ENCODE measurements around the gene PGM2L1.
A peak's percentile ranks its signal among the peaks of the same experiment; 100 is the strongest.

Gene PGM2L1

GRCh38 chr11:74366576-74366975, 31.7 kb downstream of the PGM2L1 start:
- TF ChIP-seq TCF12 (IDR thresholded peaks at IDR 0.05; ENCODE audit: low read depth): no peak
- TF ChIP-seq EGR1 (IDR thresholded peaks at IDR 0.05): no peak
- TF ChIP-seq TEAD4 (IDR thresholded peaks at IDR 0.05): peak; percentile 37; the same call in 1 of the 2 replicates
- TF ChIP-seq EP300 (IDR thresholded peaks at IDR 0.05; ENCODE audit: borderline replicate concordance): no peak
- TF ChIP-seq YY1 (IDR thresholded peaks at IDR 0.05; ENCODE audit: low read depth): no peak
- TF ChIP-seq NFIC (IDR thresholded peaks at IDR 0.05): no peak

GRCh38 chr11:74357449-74357848, 40.8 kb downstream of the PGM2L1 start:
- TF ChIP-seq CEBPB (IDR thresholded peaks at IDR 0.05) (no peak), TEAD4 (IDR thresholded peaks at IDR 0.05) (no peak), CREB1 (IDR thresholded peaks at IDR 0.05; ENCODE audit: low read depth) (no peak), EP300 (IDR thresholded peaks at IDR 0.05; ENCODE audit: borderline replicate concordance) (no peak), RAD21 (IDR thresholded peaks at IDR 0.05; ENCODE audit: low read depth) (no peak), FOXM1 (IDR thresholded peaks at IDR 0.05; ENCODE audit: borderline replicate concordance, low read depth) (no peak), MAX (IDR thresholded peaks at IDR 0.05) (no peak), EGR1 (IDR thresholded peaks at IDR 0.05) (no peak), YY1 (IDR thresholded peaks at IDR 0.05; ENCODE audit: low read depth) (no peak), TAF1 (IDR thresholded peaks at IDR 0.05; ENCODE audit: low read depth) (no peak), TCF12 (IDR thresholded peaks at IDR 0.05; ENCODE audit: low read depth) (no peak), USF1 (IDR thresholded peaks at IDR 0.05) (no peak), ZBTB7A (IDR thresholded peaks at IDR 0.05; ENCODE audit: low read depth) (no peak), REST (IDR thresholded peaks at IDR 0.05; ENCODE audit: low read depth) (no peak), NFIC (IDR thresholded peaks at IDR 0.05) (no peak)

GRCh38 chr11:74355626-74356025, 42.6 kb downstream of the PGM2L1 start:
- TF ChIP-seq REST (IDR thresholded peaks at IDR 0.05; ENCODE audit: low read depth) (no peak), USF1 (IDR thresholded peaks at IDR 0.05) (no peak), CEBPB (IDR thresholded peaks at IDR 0.05) (no peak), EGR1 (IDR thresholded peaks at IDR 0.05) (no peak), NFIC (IDR thresholded peaks at IDR 0.05) (no peak), ZBTB7A (IDR thresholded peaks at IDR 0.05; ENCODE audit: low read depth) (no peak), TEAD4 (IDR thresholded peaks at IDR 0.05) (no peak), TAF1 (IDR thresholded peaks at IDR 0.05; ENCODE audit: low read depth) (no peak), YY1 (IDR thresholded peaks at IDR 0.05; ENCODE audit: low read depth) (no peak), FOXM1 (IDR thresholded peaks at IDR 0.05; ENCODE audit: borderline replicate concordance, low read depth) (no peak), CREB1 (IDR thresholded peaks at IDR 0.05; ENCODE audit: low read depth) (no peak), EP300 (IDR thresholded peaks at IDR 0.05; ENCODE audit: borderline replicate concordance) (no peak), RAD21 (IDR thresholded peaks at IDR 0.05; ENCODE audit: low read depth) (no peak)

GRCh38 chr11:74354036-74354435, 44.2 kb downstream of the PGM2L1 start:
- TF ChIP-seq NFIC (IDR thresholded peaks at IDR 0.05) (no peak), MAX (IDR thresholded peaks at IDR 0.05) (no peak), TEAD4 (IDR thresholded peaks at IDR 0.05) (no peak), REST (IDR thresholded peaks at IDR 0.05; ENCODE audit: low read depth) (no peak), EP300 (IDR thresholded peaks at IDR 0.05; ENCODE audit: borderline replicate concordance) (no peak), TAF1 (IDR thresholded peaks at IDR 0.05; ENCODE audit: low read depth) (no peak), FOXM1 (IDR thresholded peaks at IDR 0.05; ENCODE audit: borderline replicate concordance, low read depth) (no peak), RAD21 (IDR thresholded peaks at IDR 0.05; ENCODE audit: low read depth) (no peak), EGR1 (IDR thresholded peaks at IDR 0.05) (no peak), CEBPB (IDR thresholded peaks at IDR 0.05) (no peak), CREB1 (IDR thresholded peaks at IDR 0.05; ENCODE audit: low read depth) (no peak), ZBTB7A (IDR thresholded peaks at IDR 0.05; ENCODE audit: low read depth) (no peak), TCF12 (IDR thresholded peaks at IDR 0.05; ENCODE audit: low read depth) (no peak), YY1 (IDR thresholded peaks at IDR 0.05; ENCODE audit: low read depth) (no peak), USF1 (IDR thresholded peaks at IDR 0.05) (no peak)
